Measurements from ENCODE around the gene ZMYND15. TPM values are rescaled to one million over a fixed set of nuclear protein-coding genes. Genes with fewer than 3 reads are reported as not detected.

The ZMYND15 gene
- total and polyA plus RNA-seq, 2 donors (not counting 3 experiments of a cell fraction or from before 2014, with no cell fraction given) = 0.12 to 0.44 TPM

DNA sequence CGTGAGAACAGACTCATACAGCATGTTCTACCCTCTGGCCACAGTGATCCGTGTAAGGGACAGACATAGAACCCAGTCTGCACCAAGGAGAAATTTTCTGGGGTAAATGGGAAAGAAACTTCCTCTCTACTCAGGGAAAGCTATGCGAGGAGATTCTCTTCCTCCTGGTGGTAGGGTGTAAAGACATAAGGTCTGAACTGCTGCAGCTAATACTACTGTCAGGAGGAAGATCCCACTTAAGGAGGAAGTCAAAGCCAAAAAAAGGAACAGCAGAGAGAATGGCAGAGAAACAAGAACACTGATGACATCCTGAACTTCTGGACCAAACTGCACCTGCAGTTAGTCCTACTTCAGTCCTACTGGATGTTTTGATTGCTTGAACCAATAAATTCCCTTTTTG, 25.0 kb downstream of the ZMYND15 start:
- dilution Hi-C loops (cut with MboI; ENCODE audit: extremely low pct_ligation_motif_present, low sequenced_read_pairs) = no loop called here
- no peak for TF ChIP-seq GATA2 (IDR thresholded peaks at IDR 0.05; ENCODE audit: insufficient read depth, insufficient read length, low read depth, low read length)
- Histone ChIP-seq H3K9me3 (replicated peaks; ENCODE audit: control insufficient read depth, insufficient read depth, low read length) (no peaks in the 10 kb centered on the region), H3K4me1 (ENCODE audit: control insufficient read depth, extremely low read depth, insufficient read depth, low read length) (no peaks in the 10 kb centered on the region), H2AFZ (ENCODE audit: low read depth, low read length) (no peak overlapping the region), H3K27me3 (ENCODE audit: control insufficient read depth in 2 of 2, insufficient read depth in 2 of 2, low read length in 2 of 2) (peaks cover 4 to 6% of the 10 kb centered on the region in 2 experiments), H3K4me3 (replicated peaks in 1 of 3; ENCODE audit: insufficient read depth in 1 of 3, low read depth in 1 of 3, low read length in 3 of 3) (no peak overlapping the region), H3K27ac (ENCODE audit: insufficient read depth, low read depth, low read length) (no peak overlapping the region), H3K36me3 (ENCODE audit: control insufficient read depth in 2 of 2, extremely low read depth in 1 of 2, insufficient read depth in 2 of 2, low read length in 2 of 2) (no peaks in the 10 kb centered on the region), H3K9me1 (replicated peaks; ENCODE audit: control insufficient read depth, extremely low read depth, insufficient read depth, low read length) (no peaks in the 10 kb centered on the region), H3K4me2 (ENCODE audit: insufficient read depth, low read length) (no peak overlapping the region), H3K9ac (replicated peaks; ENCODE audit: extremely low read depth, insufficient read depth, low read length) (no peak overlapping the region), H3K79me2 (ENCODE audit: control insufficient read depth, insufficient read depth, low read length) (no peaks in the 10 kb centered on the region), H4K20me1 (replicated peaks; ENCODE audit: control insufficient read depth, extremely low read depth, insufficient read depth, low read length) (no peaks in the 10 kb centered on the region)
- no TSS peak for BruUV-seq (replicated peaks)
- no peak for FAIRE-seq
- intact Hi-C loops (cut with micrococcal nuclease) = no loop called here
- POLR2A ChIA-PET = no interaction called here
- CTCF ChIA-PET = interaction anchor here (1.4 kb wide), 1 partner anchor 16 kb away, joined by 3 read pairs; no protein-coding TSS in a partner anchor
- DNase-seq (ENCODE audit: low read depth, low spot score) = no peak

DNA sequence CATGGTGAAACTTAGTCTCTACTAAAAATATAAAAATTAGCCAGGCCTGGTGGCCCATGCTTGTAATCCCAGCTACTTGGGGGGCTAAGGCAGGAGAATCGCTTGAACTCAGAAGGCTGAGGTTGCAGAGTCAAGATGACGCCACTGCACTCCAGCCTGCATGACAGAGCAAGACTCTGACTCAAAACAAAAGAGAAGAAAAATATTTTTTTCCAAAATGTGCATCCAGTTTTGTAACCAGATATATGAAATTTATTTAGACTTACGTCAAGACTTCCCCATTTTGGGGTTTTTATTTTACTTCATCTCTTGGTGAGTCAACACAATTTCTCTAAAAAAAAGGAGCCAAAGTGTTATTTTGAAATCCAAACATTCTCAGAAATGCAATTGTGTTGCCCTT, 26.6 kb downstream of the ZMYND15 start:
- no TSS peak for BruUV-seq (replicated peaks)
- no peaks in the 10 kb centered on the region for H3K9me3 ChIP-seq (replicated peaks; ENCODE audit: control insufficient read depth, insufficient read depth, low read length)
- H3K4me2 ChIP-seq (ENCODE audit: insufficient read depth, low read length) = no peak overlapping the region
- dilution Hi-C loops (cut with MboI; ENCODE audit: extremely low pct_ligation_motif_present, low sequenced_read_pairs) = no loop called here
- H3K9me1 ChIP-seq (replicated peaks; ENCODE audit: control insufficient read depth, extremely low read depth, insufficient read depth, low read length) = no peaks in the 10 kb centered on the region
- no peak for DNase-seq (ENCODE audit: low read depth, low spot score)
- H3K9ac ChIP-seq (replicated peaks; ENCODE audit: extremely low read depth, insufficient read depth, low read length) = no peak overlapping the region
- peaks cover 4 to 6% of the 10 kb centered on the region in 2 experiments for H3K27me3 ChIP-seq (ENCODE audit: control insufficient read depth in 2 of 2, insufficient read depth in 2 of 2, low read length in 2 of 2)
- no peaks in the 10 kb centered on the region for H3K36me3 ChIP-seq (ENCODE audit: control insufficient read depth in 2 of 2, extremely low read depth in 1 of 2, insufficient read depth in 2 of 2, low read length in 2 of 2)
- H3K27ac ChIP-seq (ENCODE audit: insufficient read depth, low read depth, low read length) = no peak overlapping the region
- H4K20me1 ChIP-seq (replicated peaks; ENCODE audit: control insufficient read depth, extremely low read depth, insufficient read depth, low read length) = no peaks in the 10 kb centered on the region
- no peak overlapping the region for H2AFZ ChIP-seq (ENCODE audit: low read depth, low read length)
- TF ChIP-seq, protein P1, sequence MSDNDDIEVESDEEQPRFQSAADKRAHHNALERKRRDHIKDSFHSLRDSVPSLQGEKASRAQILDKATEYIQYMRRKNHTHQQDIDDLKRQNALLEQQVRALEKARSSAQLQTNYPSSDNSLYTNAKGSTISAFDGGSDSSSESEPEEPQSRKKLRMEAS (IDR thresholded peaks at IDR 0.05; ENCODE audit: insufficient read depth, insufficient read length) = no peak
- TF ChIP-seq POLR2AphosphoS5 (IDR thresholded peaks at IDR 0.05; ENCODE audit: insufficient read depth, low read depth, low read length) = no peak
- no peak for TF ChIP-seq FOS (IDR thresholded peaks at IDR 0.05; ENCODE audit: borderline replicate concordance, insufficient read depth, low read length)
- TF ChIP-seq, protein P2, sequence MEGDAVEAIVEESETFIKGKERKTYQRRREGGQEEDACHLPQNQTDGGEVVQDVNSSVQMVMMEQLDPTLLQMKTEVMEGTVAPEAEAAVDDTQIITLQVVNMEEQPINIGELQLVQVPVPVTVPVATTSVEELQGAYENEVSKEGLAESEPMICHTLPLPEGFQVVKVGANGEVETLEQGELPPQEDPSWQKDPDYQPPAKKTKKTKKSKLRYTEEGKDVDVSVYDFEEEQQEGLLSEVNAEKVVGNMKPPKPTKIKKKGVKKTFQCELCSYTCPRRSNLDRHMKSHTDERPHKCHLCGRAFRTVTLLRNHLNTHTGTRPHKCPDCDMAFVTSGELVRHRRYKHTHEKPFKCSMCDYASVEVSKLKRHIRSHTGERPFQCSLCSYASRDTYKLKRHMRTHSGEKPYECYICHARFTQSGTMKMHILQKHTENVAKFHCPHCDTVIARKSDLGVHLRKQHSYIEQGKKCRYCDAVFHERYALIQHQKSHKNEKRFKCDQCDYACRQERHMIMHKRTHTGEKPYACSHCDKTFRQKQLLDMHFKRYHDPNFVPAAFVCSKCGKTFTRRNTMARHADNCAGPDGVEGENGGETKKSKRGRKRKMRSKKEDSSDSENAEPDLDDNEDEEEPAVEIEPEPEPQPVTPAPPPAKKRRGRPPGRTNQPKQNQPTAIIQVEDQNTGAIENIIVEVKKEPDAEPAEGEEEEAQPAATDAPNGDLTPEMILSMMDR (IDR thresholded peaks at IDR 0.05; ENCODE audit: extremely low read depth in 1 of 2, insufficient read depth in 1 of 2, low read depth in 1 of 2, low read length in 2 of 2) = no peak
- TF ChIP-seq EZH2 (IDR thresholded peaks at IDR 0.05; ENCODE audit: borderline replicate concordance, low read depth, low read length, severe bottlenecking) = no peak
- no peak for TF ChIP-seq POLR2A (IDR thresholded peaks at IDR 0.05; ENCODE audit: low read depth, low read length)
- TF ChIP-seq MYC (IDR thresholded peaks at IDR 0.05; ENCODE audit: low read depth, low read length) = no peak
- no peak for TF ChIP-seq JUN (IDR thresholded peaks at IDR 0.05; ENCODE audit: borderline replicate concordance, insufficient read depth, insufficient read length, low read depth)
- TF ChIP-seq GATA2 (IDR thresholded peaks at IDR 0.05; ENCODE audit: insufficient read depth, insufficient read length, low read depth, low read length) = no peak
- POLR2A ChIA-PET = no interaction called here
- no peaks in the 10 kb centered on the region for H3K4me1 ChIP-seq (ENCODE audit: control insufficient read depth, extremely low read depth, insufficient read depth, low read length)
- no peaks in the 10 kb centered on the region for H3K79me2 ChIP-seq (ENCODE audit: control insufficient read depth, insufficient read depth, low read length)
- CTCF ChIA-PET = interaction anchor here (1.4 kb wide), 1 partner anchor 18 kb away, joined by 3 read pairs; no protein-coding TSS in a partner anchor
- intact Hi-C loops (cut with micrococcal nuclease) = no loop called here
- no peak overlapping the region for H3K4me3 ChIP-seq (replicated peaks in 1 of 3; ENCODE audit: insufficient read depth in 1 of 3, low read depth in 1 of 3, low read length in 3 of 3)
- FAIRE-seq = no peak
